ENCODE data around the gene APOBEC3H. TPM values are rescaled to one million over a fixed set of nuclear protein-coding genes. Genes with fewer than 3 reads are reported as not detected.

Gene APOBEC3H
- total and polyA plus RNA-seq, 2 experiments from 2014 or later: not detected

DNA sequence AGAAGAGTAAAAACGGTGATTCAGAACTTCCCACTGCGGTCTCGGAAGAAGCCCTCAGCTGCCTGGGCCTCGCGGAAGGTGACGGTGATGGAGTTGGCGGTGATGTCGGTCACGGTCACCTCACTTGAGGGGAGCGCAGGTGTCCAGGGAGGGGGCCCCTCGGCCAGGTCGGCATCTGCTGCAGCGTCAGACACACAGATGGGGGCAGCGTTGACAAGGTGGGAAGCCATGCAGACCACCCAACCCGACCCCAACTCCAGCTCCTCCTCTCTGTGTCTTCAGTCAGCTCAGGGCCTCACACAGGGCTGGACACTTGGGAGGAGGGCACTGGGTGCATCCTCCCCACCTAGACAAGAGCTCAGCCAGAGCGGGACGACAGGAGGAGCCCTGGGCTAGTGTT, 36.8 kb downstream of the APOBEC3H start:
- no peaks in the 10 kb centered on the region for H3K9me3 ChIP-seq (ENCODE audit: low read depth)
- WGBS (ENCODE audit: low lambda C conversion rate, missing lambda C conversion rate): 94% methylated on average over 17 of the region's 17 CpGs
- no peaks in the 10 kb centered on the region for H3K36me3 ChIP-seq (replicated peaks; ENCODE audit: insufficient read depth, low read depth)
- no peaks in the 10 kb centered on the region for H3K9me2 ChIP-seq (replicated peaks; ENCODE audit: insufficient read depth)
- no peaks in the 10 kb centered on the region for H3K79me2 ChIP-seq
- H4K20me1 ChIP-seq (ENCODE audit: insufficient read depth, poor library complexity, severe bottlenecking): no peaks in the 10 kb centered on the region
- H3K27me3 ChIP-seq: no peaks in the 10 kb centered on the region
- no peak overlapping the region for H3K4me3 ChIP-seq
- TF ChIP-seq CTCF (IDR thresholded peaks at IDR 0.05; ENCODE audit: poor library complexity) (no peak), EZH2phosphoT487 (IDR thresholded peaks at IDR 0.05; ENCODE audit: low read depth, severe bottlenecking, unreplicated experiment) (no peak), EZH2 (IDR thresholded peaks at IDR 0.05; ENCODE audit: borderline replicate concordance) (no peak)
- no peak overlapping the region for H2AFZ ChIP-seq
- DNase-seq (ENCODE audit: low spot score): no peak
- H3K4me2 ChIP-seq: no peak overlapping the region
- peaks cover 11% of the 10 kb centered on the region for H3K4me1 ChIP-seq (ENCODE audit: insufficient read depth)
- H3K27ac ChIP-seq: no peak overlapping the region

GRCh38 chr22:39134366-39135091, 37.5 kb downstream of the APOBEC3H start:
- Histone ChIP-seq H3K36me3 (replicated peaks; ENCODE audit: insufficient read depth, low read depth) (no peaks in the 10 kb centered on the region), H2AFZ (no peak overlapping the region), H3K9me3 (ENCODE audit: low read depth) (no peaks in the 10 kb centered on the region), H4K20me1 (ENCODE audit: insufficient read depth, poor library complexity, severe bottlenecking) (no peaks in the 10 kb centered on the region), H3K4me3 (no peak overlapping the region), H3K27ac (no peak overlapping the region), H3K79me2 (no peaks in the 10 kb centered on the region), H3K27me3 (no peaks in the 10 kb centered on the region), H3K4me2 (no peak overlapping the region), H3K4me1 (ENCODE audit: insufficient read depth) (peaks cover 8% of the 10 kb centered on the region), H3K9me2 (replicated peaks; ENCODE audit: insufficient read depth) (no peaks in the 10 kb centered on the region)
- TF ChIP-seq CTCF (IDR thresholded peaks at IDR 0.05; ENCODE audit: poor library complexity) (no peak), EZH2 (IDR thresholded peaks at IDR 0.05; ENCODE audit: borderline replicate concordance) (no peak), EZH2phosphoT487 (IDR thresholded peaks at IDR 0.05; ENCODE audit: low read depth, severe bottlenecking, unreplicated experiment) (no peak)
- DNase-seq (ENCODE audit: low spot score): no peak
- WGBS (ENCODE audit: low lambda C conversion rate, missing lambda C conversion rate): 95% methylated on average over 24 of the region's 35 CpGs

- Histone ChIP-seq H3K4me1 (ENCODE audit: insufficient read depth) (peaks cover 7% of the 10 kb centered on the region), H3K9me3 (ENCODE audit: low read depth) (no peaks in the 10 kb centered on the region), H3K4me3 (no peak overlapping the region), H3K36me3 (replicated peaks; ENCODE audit: insufficient read depth, low read depth) (no peaks in the 10 kb centered on the region), H3K79me2 (no peaks in the 10 kb centered on the region), H3K4me2 (no peak overlapping the region), H3K9me2 (replicated peaks; ENCODE audit: insufficient read depth) (no peaks in the 10 kb centered on the region), H2AFZ (no peak overlapping the region), H3K27me3 (no peaks in the 10 kb centered on the region), H4K20me1 (ENCODE audit: insufficient read depth, poor library complexity, severe bottlenecking) (no peaks in the 10 kb centered on the region), H3K27ac (no peak overlapping the region)
- TF ChIP-seq EZH2 (IDR thresholded peaks at IDR 0.05; ENCODE audit: borderline replicate concordance) (no peak), CTCF (IDR thresholded peaks at IDR 0.05; ENCODE audit: poor library complexity) (peak; percentile 58)
- DNase-seq (ENCODE audit: low spot score): peak; percentile 77
- WGBS (ENCODE audit: low lambda C conversion rate, missing lambda C conversion rate): 29% methylated on average over 15 of the region's 15 CpGs
Observed at GRCh38 chr22:39135092-39135896, 38.2 kb downstream of the APOBEC3H start.

Data from hepatocyte (in vitro differentiated cells).